Measurements from ENCODE around the gene CCDC39. TPM values are rescaled to one million over a fixed set of nuclear protein-coding genes. Genes with fewer than 3 reads are reported as not detected.
A peak's percentile ranks its signal among the peaks of the same experiment; 100 is the strongest.

The CCDC39 gene
- total RNA-seq, result not detected

- H3K4me3 Mint-ChIP-seq, result peak within 1 kb of the TSS; percentile 78
- CTCF ChIA-PET, result no interaction called here
- H3K36me3 Mint-ChIP-seq, result no peaks in the 10 kb centered on the region
- no peak within 1 kb of the TSS for H3K27ac Mint-ChIP-seq
- peaks cover 63% of the 10 kb centered on the region for H3K27me3 Mint-ChIP-seq
- peak; percentile 90 for ATAC-seq
- H3K4me1 Mint-ChIP-seq, result peaks cover 18% of the 10 kb centered on the region
- H3K9me3 Mint-ChIP-seq (ENCODE audit: low read depth), result no peaks in the 10 kb centered on the region
- peak; percentile 72 for DNase-seq
Observed at GRCh38 chr3:180679178-180680096, at the start of gene CCDC39. CCDC39 (minus strand) TSS chr3:180679489; CDS start chr3:180679380, 109 bp downstream.

DNA sequence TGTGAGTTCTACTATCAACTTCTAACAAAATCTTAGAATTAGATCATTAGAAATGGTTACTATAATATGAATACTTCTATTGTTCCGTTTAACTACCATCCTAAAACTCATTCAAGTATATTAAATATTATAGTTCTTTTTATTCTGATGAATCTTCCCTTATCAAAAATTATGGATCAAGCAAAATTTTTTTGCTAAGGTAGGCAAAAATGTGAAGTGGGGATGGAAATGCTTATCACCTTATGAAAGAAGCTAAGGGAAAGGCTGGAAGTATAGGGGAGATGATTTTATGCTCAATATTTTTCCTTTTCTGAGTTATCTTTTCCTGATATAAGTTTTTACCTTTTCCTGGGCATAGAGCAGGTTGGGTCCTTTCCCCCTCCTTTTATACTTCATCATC, 40.7 kb upstream of the CCDC39 start:
- no peaks in the 10 kb centered on the region for H3K27me3 Mint-ChIP-seq
- H3K4me1 Mint-ChIP-seq, result no peaks in the 10 kb centered on the region
- H3K36me3 Mint-ChIP-seq, result no peaks in the 10 kb centered on the region
- ATAC-seq (no peak), DNase-seq (no peak)
- CTCF ChIA-PET, result no interaction called here
- H3K4me3 Mint-ChIP-seq, result no peak overlapping the region
- H3K27ac Mint-ChIP-seq, result no peak overlapping the region
- no peaks in the 10 kb centered on the region for H3K9me3 Mint-ChIP-seq (ENCODE audit: low read depth)

GRCh38 chr3:180707896-180708295, 28.6 kb upstream of the CCDC39 start:
- CTCF ChIA-PET, result no interaction called here
- ATAC-seq (no peak), DNase-seq (no peak)
- Mint-ChIP-seq H3K36me3 (no peaks in the 10 kb centered on the region), H3K9me3 (ENCODE audit: low read depth) (no peaks in the 10 kb centered on the region), H3K27me3 (peaks cover 4% of the 10 kb centered on the region), H3K4me1 (no peaks in the 10 kb centered on the region), H3K4me3 (no peak overlapping the region), H3K27ac (no peak overlapping the region)

DNA sequence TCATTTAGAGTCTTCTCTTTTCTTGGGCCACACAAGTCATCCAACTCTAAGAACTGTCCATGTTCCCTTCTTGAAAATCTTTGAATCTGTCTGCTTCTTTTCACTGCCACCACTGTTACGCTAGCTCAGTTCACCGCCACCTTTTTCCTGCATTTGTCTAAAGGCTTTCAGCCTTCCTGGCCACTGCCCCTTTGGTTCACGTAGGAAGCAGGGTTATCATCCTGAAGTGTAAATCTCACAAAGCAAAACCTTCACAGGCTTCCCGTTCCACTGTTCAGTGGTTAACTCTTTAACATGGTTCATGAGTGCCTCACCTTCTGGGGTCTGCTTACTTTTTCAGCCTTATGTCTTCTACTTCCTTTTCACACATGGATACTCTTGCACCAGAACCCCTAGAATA, 26.3 kb upstream of the CCDC39 start:
- no peaks in the 10 kb centered on the region for H3K9me3 Mint-ChIP-seq (ENCODE audit: low read depth)
- CTCF ChIA-PET, result no interaction called here
- H3K4me1 Mint-ChIP-seq, result no peaks in the 10 kb centered on the region

GRCh38 chr3:180704532-180704931, 25.2 kb upstream of the CCDC39 start:
- Mint-ChIP-seq H3K27me3 (peaks cover 15% of the 10 kb centered on the region), H3K27ac (no peak overlapping the region), H3K4me3 (no peak overlapping the region), H3K36me3 (no peaks in the 10 kb centered on the region), H3K9me3 (ENCODE audit: low read depth) (no peaks in the 10 kb centered on the region), H3K4me1 (no peaks in the 10 kb centered on the region)
- DNase-seq, result no peak
- ATAC-seq, result no peak
- CTCF ChIA-PET, result no interaction called here

More for the DNA sequence above, 26.3 kb upstream of the CCDC39 start:
- Mint-ChIP-seq H3K27me3 (peaks cover 10% of the 10 kb centered on the region), H3K36me3 (no peaks in the 10 kb centered on the region), H3K4me3 (no peak overlapping the region), H3K27ac (no peak overlapping the region)
- DNase-seq (no peak), ATAC-seq (no peak)

DNA sequence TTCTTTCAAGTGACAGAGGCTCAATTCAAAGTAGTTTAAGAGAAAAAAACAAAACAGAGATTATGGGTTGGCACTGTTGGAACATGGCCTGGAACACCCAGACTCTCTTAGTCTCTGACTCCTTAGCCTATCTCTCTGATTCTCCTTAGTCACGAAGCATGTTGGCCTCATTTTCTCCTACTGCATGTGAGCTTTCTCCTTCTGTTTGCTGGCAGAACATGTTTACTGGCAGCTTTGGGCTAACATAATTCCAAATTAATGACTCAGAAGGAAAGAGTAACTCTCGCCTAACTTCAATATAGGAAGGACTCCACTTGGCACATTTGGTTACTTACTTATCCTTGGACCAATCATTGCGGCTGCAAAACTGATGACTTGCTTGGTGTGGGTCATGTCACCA, 21.7 kb upstream of the CCDC39 start:
- Mint-ChIP-seq H3K4me3 (no peak overlapping the region), H3K36me3 (no peaks in the 10 kb centered on the region), H3K27ac (no peak overlapping the region), H3K9me3 (ENCODE audit: low read depth) (no peaks in the 10 kb centered on the region), H3K4me1 (no peaks in the 10 kb centered on the region), H3K27me3 (peaks cover 18% of the 10 kb centered on the region)
- ATAC-seq (no peak), DNase-seq (no peak)
- CTCF ChIA-PET, result no interaction called here

- Mint-ChIP-seq H3K27me3 (peaks cover 18% of the 10 kb centered on the region), H3K9me3 (ENCODE audit: low read depth) (no peaks in the 10 kb centered on the region), H3K36me3 (no peaks in the 10 kb centered on the region), H3K27ac (no peak overlapping the region), H3K4me3 (no peak overlapping the region), H3K4me1 (no peaks in the 10 kb centered on the region)
- DNase-seq, result no peak
- CTCF ChIA-PET, result no interaction called here
- no peak for ATAC-seq
Observed at GRCh38 chr3:180698760-180699270, 19.5 kb upstream of the CCDC39 start.

DNA sequence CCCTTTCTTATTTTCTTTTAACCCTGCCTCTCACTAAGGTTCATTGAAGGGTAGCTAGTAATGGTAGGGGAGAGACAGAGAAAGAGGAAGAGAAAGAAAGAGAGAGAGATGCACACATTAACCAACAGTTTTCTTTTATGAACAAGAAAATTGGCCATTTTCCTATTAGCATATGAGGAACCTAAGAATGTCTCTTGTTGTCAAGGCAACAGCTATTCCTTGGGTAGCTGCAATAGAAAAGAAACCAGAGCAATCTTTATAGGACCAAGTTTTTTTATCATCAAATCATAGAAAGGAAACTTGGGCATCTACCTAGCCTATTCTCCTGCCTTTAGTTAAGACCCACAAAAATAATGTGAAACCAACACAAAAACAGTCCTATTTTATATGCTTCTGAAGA, 15.0 kb upstream of the CCDC39 start:
- DNase-seq (no peak), ATAC-seq (no peak)
- Mint-ChIP-seq H3K4me3 (no peak overlapping the region), H3K36me3 (no peaks in the 10 kb centered on the region), H3K4me1 (no peaks in the 10 kb centered on the region), H3K27ac (no peak overlapping the region), H3K9me3 (ENCODE audit: low read depth) (no peaks in the 10 kb centered on the region), H3K27me3 (peaks cover 13% of the 10 kb centered on the region)
- CTCF ChIA-PET, result no interaction called here

- no peak overlapping the region for H3K4me3 Mint-ChIP-seq
- ATAC-seq, result no peak
- H3K27me3 Mint-ChIP-seq, result peaks cover 13% of the 10 kb centered on the region
- no peaks in the 10 kb centered on the region for H3K36me3 Mint-ChIP-seq
- H3K4me1 Mint-ChIP-seq, result no peaks in the 10 kb centered on the region
- no peak overlapping the region for H3K27ac Mint-ChIP-seq
- no peak for DNase-seq
- H3K9me3 Mint-ChIP-seq (ENCODE audit: low read depth), result no peaks in the 10 kb centered on the region
- CTCF ChIA-PET, result no interaction called here
Observed at GRCh38 chr3:180693656-180694055, 14.4 kb upstream of the CCDC39 start.

GRCh38 chr3:180690061-180690460, 10.8 kb upstream of the CCDC39 start:
- DNase-seq, result no peak
- no peaks in the 10 kb centered on the region for H3K4me1 Mint-ChIP-seq
- H3K27ac Mint-ChIP-seq, result no peak overlapping the region
- H3K27me3 Mint-ChIP-seq, result peaks cover 30% of the 10 kb centered on the region
- no peak for ATAC-seq
- no peaks in the 10 kb centered on the region for H3K36me3 Mint-ChIP-seq
- CTCF ChIA-PET, result no interaction called here
- no peaks in the 10 kb centered on the region for H3K9me3 Mint-ChIP-seq (ENCODE audit: low read depth)
- no peak overlapping the region for H3K4me3 Mint-ChIP-seq

DNA sequence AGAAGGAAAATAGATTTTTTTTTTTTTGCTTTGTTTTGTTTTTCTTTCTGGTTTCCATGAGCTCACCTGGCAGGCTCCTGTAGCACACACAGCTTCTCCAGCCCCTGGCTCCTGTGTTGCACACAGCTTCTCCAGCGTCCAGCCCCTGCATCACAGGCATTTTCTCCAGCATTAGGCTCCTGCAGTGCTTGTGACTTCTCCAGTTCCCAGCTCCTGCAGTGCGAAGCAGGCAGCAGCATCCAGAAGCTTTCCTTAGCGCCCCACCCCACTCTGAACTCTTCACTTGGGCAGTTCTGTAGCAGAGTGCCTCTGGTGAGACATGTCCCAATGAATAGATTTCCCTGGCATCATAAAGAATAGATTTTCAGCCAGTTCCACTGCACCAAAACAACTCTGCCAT, 5.5 kb upstream of the CCDC39 start:
- Mint-ChIP-seq H3K36me3 (no peaks in the 10 kb centered on the region), H3K9me3 (ENCODE audit: low read depth) (no peaks in the 10 kb centered on the region), H3K27ac (no peak overlapping the region), H3K27me3 (peaks cover 50% of the 10 kb centered on the region), H3K4me1 (peaks cover 4% of the 10 kb centered on the region), H3K4me3 (no peak overlapping the region)
- ATAC-seq, result no peak
- CTCF ChIA-PET, result interaction anchor here (1.2 kb wide), 1 partner anchor 325 kb away, joined by 3 read pairs; no protein-coding TSS in a partner anchor
- no peak for DNase-seq

DNA sequence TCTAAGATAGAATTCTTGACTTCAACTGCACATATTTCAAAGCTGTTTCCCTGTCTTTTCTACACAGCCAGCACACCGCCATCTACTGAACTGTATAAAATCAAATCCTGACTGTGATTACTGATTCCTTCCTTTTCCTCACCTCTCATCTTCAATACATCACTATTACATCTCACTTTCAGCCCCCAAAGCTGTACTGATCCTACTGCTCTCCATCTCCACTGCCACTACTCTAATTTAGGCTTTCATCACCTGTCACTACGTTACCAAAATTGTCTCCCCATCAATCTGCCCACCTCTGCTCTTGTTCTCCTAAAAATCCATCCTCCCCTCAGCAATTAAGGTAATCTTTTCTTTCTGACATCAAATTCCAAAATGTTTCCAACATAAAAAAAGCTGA, 4.5 kb upstream of the CCDC39 start:
- H3K4me1 Mint-ChIP-seq, result peaks cover 12% of the 10 kb centered on the region
- H3K9me3 Mint-ChIP-seq (ENCODE audit: low read depth), result no peaks in the 10 kb centered on the region
- H3K36me3 Mint-ChIP-seq, result no peaks in the 10 kb centered on the region
- no peak for DNase-seq
- peaks cover 54% of the 10 kb centered on the region for H3K27me3 Mint-ChIP-seq
- H3K27ac Mint-ChIP-seq, result no peak overlapping the region
- CTCF ChIA-PET, result no interaction called here
- no peak for ATAC-seq
- no peak overlapping the region for H3K4me3 Mint-ChIP-seq

DNA sequence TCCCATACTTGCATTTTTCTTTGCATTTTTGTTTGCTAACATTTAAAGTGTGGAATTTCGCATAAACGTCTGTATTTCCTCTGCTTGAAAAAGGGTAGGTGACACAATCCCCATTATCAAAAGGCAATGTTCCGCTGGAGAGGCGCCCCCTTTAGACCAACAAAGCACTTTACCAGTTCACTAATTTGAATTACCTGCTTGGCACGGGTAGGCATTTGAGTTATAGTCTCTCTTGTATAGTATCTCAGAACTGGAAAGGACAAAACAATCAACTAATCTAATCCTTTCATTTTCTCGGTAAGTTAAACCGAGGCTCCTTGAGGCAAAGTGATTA, 775 bp upstream of the CCDC39 start:
- H3K9me3 Mint-ChIP-seq (ENCODE audit: low read depth), result no peaks in the 10 kb centered on the region
- H3K4me1 Mint-ChIP-seq, result peaks cover 18% of the 10 kb centered on the region
- H3K4me3 Mint-ChIP-seq, result peak overlapping the region; percentile 78
- DNase-seq (peak; percentile 46), ATAC-seq (peak; percentile 25)
- no peak overlapping the region for H3K27ac Mint-ChIP-seq
- CTCF ChIA-PET, result no interaction called here
- peaks cover 64% of the 10 kb centered on the region for H3K27me3 Mint-ChIP-seq
- H3K36me3 Mint-ChIP-seq, result no peaks in the 10 kb centered on the region

- Mint-ChIP-seq H3K36me3 (no peaks in the 10 kb centered on the region), H3K4me3 (no peak overlapping the region), H3K27me3 (peaks cover 55% of the 10 kb centered on the region), H3K4me1 (peaks cover 18% of the 10 kb centered on the region), H3K9me3 (ENCODE audit: low read depth) (no peaks in the 10 kb centered on the region), H3K27ac (no peak overlapping the region)
- ATAC-seq (no peak), DNase-seq (no peak)
- CTCF ChIA-PET, result no interaction called here
Observed at GRCh38 chr3:180678231-180678630, 1.1 kb downstream of the CCDC39 start.

All from activated CD8-positive, alpha-beta memory T cell treated with anti-CD3 and anti-CD28 coated beads, Interleukin-2, amount 10 ng/mL, durations not matched to agents 7 days and 5 days (primary cell).